Astrocyte (in vitro differentiated cells and primary cell): ENCODE data around the gene SPP2.

Experiments used
- EZH2 ChIP-seq: IDR thresholded peaks from 2 replicates; pipeline ENCODE4 v1.6.1; 2012; ENCODE audit warnings: mild to moderate bottlenecking, low read length, inconsistent platforms; ENCODE audit not compliant: insufficient read depth
- TF ChIP-seq, protein P1 (sequence below): IDR thresholded peaks from 2 replicates; pipeline ENCODE4 v1.5.1; 2011; ENCODE audit warnings: low read depth, mild to moderate bottlenecking, inconsistent platforms, low read length, moderate library complexity; ENCODE audit not compliant: insufficient read depth

GRCh38 chr2:234096164-234096563 lies 45.7 kb downstream of the SPP2 start:
- TF ChIP-seq, protein P1, sequence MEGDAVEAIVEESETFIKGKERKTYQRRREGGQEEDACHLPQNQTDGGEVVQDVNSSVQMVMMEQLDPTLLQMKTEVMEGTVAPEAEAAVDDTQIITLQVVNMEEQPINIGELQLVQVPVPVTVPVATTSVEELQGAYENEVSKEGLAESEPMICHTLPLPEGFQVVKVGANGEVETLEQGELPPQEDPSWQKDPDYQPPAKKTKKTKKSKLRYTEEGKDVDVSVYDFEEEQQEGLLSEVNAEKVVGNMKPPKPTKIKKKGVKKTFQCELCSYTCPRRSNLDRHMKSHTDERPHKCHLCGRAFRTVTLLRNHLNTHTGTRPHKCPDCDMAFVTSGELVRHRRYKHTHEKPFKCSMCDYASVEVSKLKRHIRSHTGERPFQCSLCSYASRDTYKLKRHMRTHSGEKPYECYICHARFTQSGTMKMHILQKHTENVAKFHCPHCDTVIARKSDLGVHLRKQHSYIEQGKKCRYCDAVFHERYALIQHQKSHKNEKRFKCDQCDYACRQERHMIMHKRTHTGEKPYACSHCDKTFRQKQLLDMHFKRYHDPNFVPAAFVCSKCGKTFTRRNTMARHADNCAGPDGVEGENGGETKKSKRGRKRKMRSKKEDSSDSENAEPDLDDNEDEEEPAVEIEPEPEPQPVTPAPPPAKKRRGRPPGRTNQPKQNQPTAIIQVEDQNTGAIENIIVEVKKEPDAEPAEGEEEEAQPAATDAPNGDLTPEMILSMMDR = no peak
- TF ChIP-seq EZH2 = no peak
